HG03575 (cell line): ENCODE measurements around the gene VAMP4.
"Not testable (repeated sequence)": the region's sequence is repeated elsewhere in the genome, so short reads cannot be mapped to it uniquely, and the experiment has no call there.

Source experiments
- ATAC-seq: cut with Tn5 transposase; IDR thresholded peaks from one replicate; pipeline ENCODE4 v1.9.1; 2021; ENCODE audit not compliant: unreplicated experiment, insufficient number of reproducible peaks, low FRiP score; ENCODE audit errors: extremely low read depth

VAMP4 gene

GRCh38 chr1:171753685-171754352 is 12.0 kb upstream of the VAMP4 start:
- no peak for ATAC-seq

- no peak for ATAC-seq
Measured at GRCh38 chr1:171753182-171753581, 11.3 kb upstream of the VAMP4 start.

- ATAC-seq = no peak
Measured at GRCh38 chr1:171751221-171751620, 9.4 kb upstream of the VAMP4 start.

GRCh38 chr1:171748651-171749050 is 6.8 kb upstream of the VAMP4 start:
- no peak for ATAC-seq

GRCh38 chr1:171744986-171745385 is 3.1 kb upstream of the VAMP4 start:
- ATAC-seq = no peak

GRCh38 chr1:171743081-171743870 is 1.4 kb upstream of the VAMP4 start:
- no peak for ATAC-seq

- no peak for ATAC-seq
Measured at GRCh38 chr1:171742577-171742922, 685 bp upstream of the VAMP4 start.

GRCh38 chr1:171740987-171741871 is 636 bp downstream of the VAMP4 start:
- ATAC-seq = no peak

GRCh38 chr1:171740356-171740863 is 1.5 kb downstream of the VAMP4 start:
- ATAC-seq = no peak

- no peak for ATAC-seq
Measured at GRCh38 chr1:171739656-171740055, 2.2 kb downstream of the VAMP4 start.

- no peak for ATAC-seq
Measured at GRCh38 chr1:171738911-171739310, 3.0 kb downstream of the VAMP4 start.

- ATAC-seq = no peak
Measured at GRCh38 chr1:171736196-171736595, 5.7 kb downstream of the VAMP4 start.

- no peak for ATAC-seq
Measured at GRCh38 chr1:171730052-171730451, 11.8 kb downstream of the VAMP4 start.

GRCh38 chr1:171727778-171728177 is 14.1 kb downstream of the VAMP4 start:
- ATAC-seq = no peak

GRCh38 chr1:171723180-171723579 is 18.7 kb downstream of the VAMP4 start:
- ATAC-seq = not testable (repeated sequence)

- no peak for ATAC-seq
Measured at GRCh38 chr1:171718848-171719247, 23.0 kb downstream of the VAMP4 start.

- no peak for ATAC-seq
Measured at GRCh38 chr1:171718216-171718615, 23.6 kb downstream of the VAMP4 start.

GRCh38 chr1:171717062-171717718 is 24.7 kb downstream of the VAMP4 start:
- ATAC-seq = no peak

- ATAC-seq = no peak
Measured at GRCh38 chr1:171716616-171717015, 25.2 kb downstream of the VAMP4 start.
